ENCODE measurements around the gene PFDN5.

Gene PFDN5

DNA sequence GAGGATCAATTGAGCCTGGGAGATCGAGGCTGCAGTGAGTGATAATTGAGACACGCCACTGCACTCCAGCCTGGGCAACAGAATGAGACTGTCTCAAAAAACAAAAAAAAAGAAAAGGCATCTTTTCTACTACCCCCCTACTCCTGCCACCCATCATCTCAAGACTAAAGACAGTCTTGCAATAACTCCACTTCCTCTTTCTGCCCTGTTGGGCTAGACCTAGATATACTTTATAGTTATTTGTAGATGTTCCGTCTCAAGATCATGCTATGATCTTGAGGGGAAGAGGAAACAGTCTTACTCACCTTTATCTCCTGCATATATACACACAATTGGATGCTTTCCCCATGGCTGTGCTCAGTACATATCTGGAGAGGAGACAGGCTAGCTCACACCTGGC, 39.3 kb upstream of the PFDN5 start:
- peak; percentile 86 for DNase-seq (ENCODE audit: low read depth)
- TF ChIP-seq, protein P1, sequence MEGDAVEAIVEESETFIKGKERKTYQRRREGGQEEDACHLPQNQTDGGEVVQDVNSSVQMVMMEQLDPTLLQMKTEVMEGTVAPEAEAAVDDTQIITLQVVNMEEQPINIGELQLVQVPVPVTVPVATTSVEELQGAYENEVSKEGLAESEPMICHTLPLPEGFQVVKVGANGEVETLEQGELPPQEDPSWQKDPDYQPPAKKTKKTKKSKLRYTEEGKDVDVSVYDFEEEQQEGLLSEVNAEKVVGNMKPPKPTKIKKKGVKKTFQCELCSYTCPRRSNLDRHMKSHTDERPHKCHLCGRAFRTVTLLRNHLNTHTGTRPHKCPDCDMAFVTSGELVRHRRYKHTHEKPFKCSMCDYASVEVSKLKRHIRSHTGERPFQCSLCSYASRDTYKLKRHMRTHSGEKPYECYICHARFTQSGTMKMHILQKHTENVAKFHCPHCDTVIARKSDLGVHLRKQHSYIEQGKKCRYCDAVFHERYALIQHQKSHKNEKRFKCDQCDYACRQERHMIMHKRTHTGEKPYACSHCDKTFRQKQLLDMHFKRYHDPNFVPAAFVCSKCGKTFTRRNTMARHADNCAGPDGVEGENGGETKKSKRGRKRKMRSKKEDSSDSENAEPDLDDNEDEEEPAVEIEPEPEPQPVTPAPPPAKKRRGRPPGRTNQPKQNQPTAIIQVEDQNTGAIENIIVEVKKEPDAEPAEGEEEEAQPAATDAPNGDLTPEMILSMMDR (IDR thresholded peaks at IDR 0.05; ENCODE audit: low read depth, low read length) = no peak
- TF ChIP-seq POLR2A (IDR thresholded peaks at IDR 0.05; ENCODE audit: extremely low read depth, insufficient read length) (no peak), MYC (IDR thresholded peaks at IDR 0.05; ENCODE audit: low read depth, low read length) (no peak), MAX (IDR thresholded peaks at IDR 0.05; ENCODE audit: low read depth, low read length) (no peak)
- no peak overlapping the region for H3K4me3 ChIP-seq (ENCODE audit: low read depth, low read length)

DNA sequence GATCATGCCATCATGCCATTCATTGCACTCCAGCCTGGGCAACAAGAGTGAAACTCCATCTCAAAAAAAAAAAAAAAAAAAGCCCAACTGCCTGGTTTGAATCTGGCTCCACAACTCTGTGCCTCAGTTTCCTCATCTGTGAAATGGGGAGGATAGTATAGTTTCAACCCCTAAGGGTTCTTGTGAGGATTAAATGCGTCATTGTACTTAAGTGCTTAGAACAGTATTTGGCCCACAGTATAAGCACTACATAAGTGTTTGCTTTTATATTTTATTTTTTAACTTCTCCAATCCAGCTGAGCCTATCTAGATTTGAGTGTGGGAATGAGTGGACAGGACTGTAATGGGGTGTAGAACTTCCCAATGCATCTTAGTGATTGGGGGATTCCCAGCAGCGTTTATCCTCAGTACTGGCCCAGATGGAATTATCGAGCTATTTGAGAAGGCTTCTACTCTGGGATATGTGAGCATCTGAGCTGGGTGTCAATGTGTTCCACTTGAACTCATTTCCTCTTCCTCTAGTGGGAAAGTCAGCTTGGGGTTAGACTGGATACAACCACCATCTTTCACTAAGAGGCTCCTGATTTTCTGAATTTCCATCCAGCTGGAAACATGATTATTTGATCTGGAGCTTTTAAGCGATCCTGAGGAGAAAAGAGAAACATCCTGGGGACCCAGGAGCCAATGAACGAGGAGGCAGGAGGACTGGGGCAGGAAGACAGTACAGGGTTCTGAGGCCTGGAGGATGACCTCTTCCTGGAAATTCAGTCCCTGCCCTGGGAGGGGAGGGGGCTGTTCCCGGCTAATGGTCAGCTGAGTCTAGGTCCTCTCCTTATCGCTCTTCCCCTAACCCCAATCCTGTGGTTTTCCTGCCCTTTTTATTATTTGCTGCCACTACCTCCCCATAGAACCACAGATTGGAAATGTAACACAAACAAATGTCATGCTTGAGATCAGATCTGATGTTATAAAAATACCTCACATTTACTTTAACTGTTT, 36.5 kb upstream of the PFDN5 start:
- no peak overlapping the region for H3K4me3 ChIP-seq (ENCODE audit: low read depth, low read length)
- TF ChIP-seq MAX (IDR thresholded peaks at IDR 0.05; ENCODE audit: low read depth, low read length) = no peak
- TF ChIP-seq, protein P1 (IDR thresholded peaks at IDR 0.05; ENCODE audit: low read depth, low read length) = no peak
- no peak for TF ChIP-seq MYC (IDR thresholded peaks at IDR 0.05; ENCODE audit: low read depth, low read length)
- no peak for TF ChIP-seq POLR2A (IDR thresholded peaks at IDR 0.05; ENCODE audit: extremely low read depth, insufficient read length)
- no peak for DNase-seq (ENCODE audit: low read depth)

DNA sequence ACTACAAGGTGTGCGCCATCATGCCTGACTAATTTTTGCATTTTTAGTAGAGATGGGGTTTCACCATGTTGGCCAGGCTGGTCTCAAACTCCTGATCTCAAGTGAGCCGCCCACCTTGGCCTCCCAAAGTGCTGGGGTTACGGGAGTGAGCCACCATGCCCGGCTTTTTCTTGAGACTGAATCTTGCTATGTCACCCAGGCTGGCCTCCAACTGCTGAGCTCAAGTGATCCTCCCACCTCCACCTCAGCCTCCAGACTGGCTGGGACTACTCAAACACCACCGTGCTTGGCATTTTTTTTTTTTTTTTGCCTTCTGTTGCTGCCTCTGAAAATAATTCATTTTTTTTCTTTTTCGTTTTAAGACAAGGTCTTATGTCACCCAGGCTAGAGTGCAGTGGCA, 35.5 kb upstream of the PFDN5 start:
- TF ChIP-seq, protein P1 (IDR thresholded peaks at IDR 0.05; ENCODE audit: low read depth, low read length) = no peak
- TF ChIP-seq MYC (IDR thresholded peaks at IDR 0.05; ENCODE audit: low read depth, low read length) (no peak), POLR2A (IDR thresholded peaks at IDR 0.05; ENCODE audit: extremely low read depth, insufficient read length) (no peak), MAX (IDR thresholded peaks at IDR 0.05; ENCODE audit: low read depth, low read length) (no peak)
- no peak overlapping the region for H3K4me3 ChIP-seq (ENCODE audit: low read depth, low read length)
- no peak for DNase-seq (ENCODE audit: low read depth)

- TF ChIP-seq MAX (IDR thresholded peaks at IDR 0.05; ENCODE audit: low read depth, low read length) (no peak), POLR2A (IDR thresholded peaks at IDR 0.05; ENCODE audit: extremely low read depth, insufficient read length) (no peak), MYC (IDR thresholded peaks at IDR 0.05; ENCODE audit: low read depth, low read length) (no peak)
- TF ChIP-seq, protein P1 (IDR thresholded peaks at IDR 0.05; ENCODE audit: low read depth, low read length) = no peak
- H3K4me3 ChIP-seq (ENCODE audit: low read depth, low read length) = no peak overlapping the region
- DNase-seq (ENCODE audit: low read depth) = no peak
Observed at GRCh38 chr12:53265783-53266182, 29.6 kb upstream of the PFDN5 start.

DNA sequence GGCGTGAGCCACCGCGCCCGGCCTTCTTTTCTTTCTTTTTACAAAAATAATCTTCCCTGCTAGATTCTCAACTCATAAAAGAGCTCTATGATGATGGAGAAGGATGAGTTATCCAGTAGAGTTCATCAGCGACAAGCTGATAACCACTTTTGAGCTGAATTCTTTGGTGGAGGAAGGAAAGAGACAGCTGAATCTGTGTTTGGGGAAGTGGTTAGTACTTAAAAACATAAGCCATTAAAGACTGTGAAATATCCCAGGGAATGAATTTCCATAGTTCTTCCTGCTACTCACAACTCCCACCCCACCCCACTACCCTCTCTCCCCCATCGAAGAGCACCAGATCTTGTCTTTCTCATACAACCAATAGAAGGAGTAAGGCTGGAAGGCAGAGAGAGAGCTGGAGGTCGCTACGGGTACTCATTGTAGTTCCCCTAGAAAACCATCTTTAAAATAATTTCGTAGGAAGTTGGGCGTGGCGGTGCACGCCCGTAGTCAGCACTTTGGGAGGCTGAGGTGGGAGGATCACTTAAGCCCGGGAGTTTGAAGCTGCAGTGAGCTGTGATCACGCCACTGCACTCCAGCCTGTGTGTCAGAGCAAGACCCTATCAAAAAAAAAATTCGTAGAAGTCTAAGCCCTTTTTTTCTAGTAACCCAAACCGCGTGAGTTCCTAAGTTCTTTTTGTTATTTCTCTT, 27.9 kb upstream of the PFDN5 start:
- no peak for TF ChIP-seq POLR2A (IDR thresholded peaks at IDR 0.05; ENCODE audit: extremely low read depth, insufficient read length)
- TF ChIP-seq, protein P1 (IDR thresholded peaks at IDR 0.05; ENCODE audit: low read depth, low read length) = no peak
- TF ChIP-seq MAX (IDR thresholded peaks at IDR 0.05; ENCODE audit: low read depth, low read length) = no peak
- DNase-seq (ENCODE audit: low read depth) = peak; percentile 50
- peak overlapping the region; percentile 75 for H3K4me3 ChIP-seq (ENCODE audit: low read depth, low read length)
